ENCODE measurements around the gene PROX1.
"Not testable (repeated sequence)": the region's sequence is repeated elsewhere in the genome, so short reads cannot be mapped to it uniquely, and the experiment has no call there.

Gene PROX1

GRCh38 chr1:214075999-214076707, 88.4 kb downstream of the PROX1 start:
- no peak for DNase-seq

GRCh38 chr1:214076708-214077065, 88.9 kb downstream of the PROX1 start:
- DNase-seq: no peak

- DNase-seq: no peak
Measured at GRCh38 chr1:214078950-214079349, 91.2 kb downstream of the PROX1 start.

- DNase-seq: no peak
Measured at GRCh38 chr1:214085325-214085724, 97.6 kb downstream of the PROX1 start.

- no peak for DNase-seq
Measured at GRCh38 chr1:214086945-214087344, 99.2 kb downstream of the PROX1 start.

GRCh38 chr1:214089003-214089402, 101.2 kb downstream of the PROX1 start:
- DNase-seq: not testable (repeated sequence)

All from KG1 (cell line).